HEK293 (cell line): ENCODE measurements around the gene RAB8A.

Experiments used
- CTCF ChIP-seq: fragments of 450-650 bp; formaldehyde crosslinking; IDR thresholded peaks from 2 replicates; pipeline ENCODE4 v1.5.1; 2016; ENCODE audit warnings: missing biosample characterization, missing genetic modification characterization
- ZSCAN18 ChIP-seq: fragments of 450-650 bp; formaldehyde crosslinking; IDR thresholded peaks from 2 replicates; pipeline ENCODE4 v1.5.1; 2016; ENCODE audit warnings: missing biosample characterization, missing genetic modification characterization

GRCh38 chr19:16112778-16113177 is 1.1 kb downstream of the RAB8A start:
- TF ChIP-seq ZSCAN18 (tag by site-specific recombination): no peak
- no peak for TF ChIP-seq CTCF (tag by site-specific recombination)
